RWPE2 (cell line): ENCODE results near the gene UNC5A.

Experiments
- ATAC-seq: fragments of 200-7000 bp; cut with Tn5 transposase; 3 replicates; pipeline ENCODE4 v1.9.1; 2021; ENCODE audit warnings: low read depth
- DNase-seq: peaks from one replicate; pipeline ENCODE4 v3.0.0-alpha.2; 2020; ENCODE audit warnings: low spot score
- H3K27ac ChIP-seq: fragments of 450-650 bp; 2 replicates; pipeline ENCODE4 v1.5.1; 2017; ENCODE audit warnings: mild to moderate bottlenecking; ENCODE audit not compliant: poor library complexity, severe bottlenecking
- H3K27me3 ChIP-seq: fragments of 250-450 bp; sonication (Bioruptor Pico); 2 replicates; pipeline ENCODE4 v1.5.1; 2021; ENCODE audit warnings: mild to moderate bottlenecking, moderate library complexity; ENCODE audit not compliant: insufficient read depth, poor library complexity, severe bottlenecking
- H3K36me3 ChIP-seq: fragments of 250-450 bp; sonication (Bioruptor Pico); 2 replicates; pipeline ENCODE4 v1.5.1; 2020; ENCODE audit warnings: low read depth, mild to moderate bottlenecking, moderate library complexity
- H3K4me1 ChIP-seq: fragments of 250-450 bp; sonication (Bioruptor Pico); 2 replicates; pipeline ENCODE4 v1.5.1; 2021; ENCODE audit warnings: mild to moderate bottlenecking, moderate library complexity; ENCODE audit not compliant: insufficient read depth, poor library complexity, severe bottlenecking
- H3K4me3 ChIP-seq: fragments of 250-450 bp; sonication (Bioruptor Pico); 2 replicates; pipeline ENCODE4 v1.5.1; 2021; ENCODE audit warnings: mild to moderate bottlenecking, moderate library complexity; ENCODE audit not compliant: severe bottlenecking
- H3K9me3 ChIP-seq: fragments of 250-450 bp; sonication (Bioruptor Pico); 2 replicates; pipeline ENCODE4 v1.5.1; 2021; ENCODE audit warnings: mild to moderate bottlenecking, moderate library complexity; ENCODE audit not compliant: severe bottlenecking
- CTCF ChIP-seq: fragments of 450-650 bp; IDR thresholded peaks from one replicate; pipeline ENCODE4 v1.5.1; 2017; ENCODE audit warnings: mild to moderate bottlenecking, moderate library complexity; ENCODE audit not compliant: poor library complexity, severe bottlenecking

UNC5A gene

GRCh38 chr5:176781638-176782570, 28.5 kb upstream of the UNC5A start:
- no peak overlapping the region for H3K4me3 ChIP-seq
- DNase-seq (peak; percentile 29), ATAC-seq (no peak)
- peaks cover 12% of the 10 kb centered on the region for H3K4me1 ChIP-seq
- peak overlapping the region; percentile 27 for H3K27ac ChIP-seq
- no peak for TF ChIP-seq CTCF
- peaks cover 2% of the 10 kb centered on the region for H3K9me3 ChIP-seq
- H3K27me3 ChIP-seq = no peaks in the 10 kb centered on the region
- no peaks in the 10 kb centered on the region for H3K36me3 ChIP-seq

- Histone ChIP-seq H3K4me3 (no peak overlapping the region), H3K27ac (peak overlapping the region; percentile 75), H3K27me3 (no peaks in the 10 kb centered on the region), H3K36me3 (no peaks in the 10 kb centered on the region), H3K4me1 (peaks cover 12% of the 10 kb centered on the region), H3K9me3 (peaks cover 2% of the 10 kb centered on the region)
- ATAC-seq (peak; percentile 93), DNase-seq (peak; percentile 96)
- TF ChIP-seq CTCF = no peak
Measured at GRCh38 chr5:176784218-176785165, 25.9 kb upstream of the UNC5A start.

- peak; percentile 61 for DNase-seq
- Histone ChIP-seq H3K36me3 (no peaks in the 10 kb centered on the region), H3K27me3 (no peaks in the 10 kb centered on the region), H3K27ac (peak overlapping the region; percentile 75), H3K9me3 (peaks cover 2% of the 10 kb centered on the region), H3K4me1 (peaks cover 12% of the 10 kb centered on the region), H3K4me3 (no peak overlapping the region)
- ATAC-seq = no peak
- no peak for TF ChIP-seq CTCF
Measured at GRCh38 chr5:176785184-176786145, 24.9 kb upstream of the UNC5A start.

- H3K36me3 ChIP-seq = no peaks in the 10 kb centered on the region
- peaks cover 12% of the 10 kb centered on the region for H3K4me1 ChIP-seq
- no peaks in the 10 kb centered on the region for H3K27me3 ChIP-seq
- DNase-seq (no peak), ATAC-seq (no peak)
- H3K27ac ChIP-seq = no peak overlapping the region
- peaks cover 2% of the 10 kb centered on the region for H3K9me3 ChIP-seq
- no peak overlapping the region for H3K4me3 ChIP-seq
- TF ChIP-seq CTCF = no peak
Measured at GRCh38 chr5:176787676-176788075, 22.7 kb upstream of the UNC5A start.
